ENCODE results near the gene APOBEC2.

The APOBEC2 gene

DNA sequence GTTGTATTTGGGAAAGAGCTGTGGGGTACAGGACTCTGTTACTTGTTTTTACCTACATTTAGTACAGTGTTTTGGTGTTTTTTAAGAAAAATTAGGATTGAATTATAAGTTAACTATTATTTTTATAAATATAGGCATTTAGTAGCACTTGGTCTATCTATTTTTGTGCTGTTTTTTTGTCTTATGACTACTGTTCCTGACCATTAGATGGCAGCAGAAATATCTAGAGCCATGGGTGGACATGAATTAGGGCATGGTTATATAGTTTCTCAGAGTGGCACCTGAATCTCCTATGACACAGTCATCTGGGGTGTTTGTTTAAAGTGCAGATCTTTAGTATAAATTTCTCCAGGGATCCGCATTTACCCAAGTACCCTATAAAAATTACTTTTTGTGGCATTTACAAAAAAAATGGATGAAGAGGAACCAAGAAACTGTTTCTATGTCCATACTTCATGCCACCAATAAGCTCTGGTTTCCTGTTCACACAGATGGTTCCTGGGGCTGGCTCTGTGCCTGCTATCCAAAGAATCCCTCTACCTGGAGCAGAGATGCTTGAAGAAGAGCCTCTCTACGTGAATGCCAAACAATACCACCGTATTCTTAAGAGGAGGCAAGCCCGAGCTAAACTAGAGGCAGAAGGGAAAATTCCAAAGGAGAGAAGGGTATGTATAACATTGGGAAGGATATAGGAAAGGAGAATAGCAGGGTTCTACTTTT is 39.6 kb downstream of the APOBEC2 start:
- peak in 1 of 2 donors; percentile 20 for DNase-seq

DNA sequence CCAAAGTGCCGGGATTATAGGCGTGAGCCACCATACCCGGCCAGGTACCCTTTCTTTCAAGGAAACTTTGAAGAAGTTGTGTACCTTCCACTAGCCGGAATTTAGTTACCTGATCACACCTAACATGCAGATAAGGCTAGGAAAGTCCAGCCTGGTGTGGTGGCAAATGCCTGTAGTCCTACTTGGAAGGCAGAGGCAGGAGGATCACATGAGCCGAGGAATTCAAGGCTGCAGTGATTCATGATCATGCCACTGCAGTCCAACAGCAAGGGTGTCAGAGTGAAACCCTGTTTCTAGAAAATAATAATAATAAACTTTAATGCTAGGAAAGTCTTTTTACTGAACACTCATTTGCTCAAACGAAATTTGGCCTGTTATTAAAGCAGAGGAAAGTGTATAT is 40.7 kb downstream of the APOBEC2 start:
- no peak for DNase-seq

DNA sequence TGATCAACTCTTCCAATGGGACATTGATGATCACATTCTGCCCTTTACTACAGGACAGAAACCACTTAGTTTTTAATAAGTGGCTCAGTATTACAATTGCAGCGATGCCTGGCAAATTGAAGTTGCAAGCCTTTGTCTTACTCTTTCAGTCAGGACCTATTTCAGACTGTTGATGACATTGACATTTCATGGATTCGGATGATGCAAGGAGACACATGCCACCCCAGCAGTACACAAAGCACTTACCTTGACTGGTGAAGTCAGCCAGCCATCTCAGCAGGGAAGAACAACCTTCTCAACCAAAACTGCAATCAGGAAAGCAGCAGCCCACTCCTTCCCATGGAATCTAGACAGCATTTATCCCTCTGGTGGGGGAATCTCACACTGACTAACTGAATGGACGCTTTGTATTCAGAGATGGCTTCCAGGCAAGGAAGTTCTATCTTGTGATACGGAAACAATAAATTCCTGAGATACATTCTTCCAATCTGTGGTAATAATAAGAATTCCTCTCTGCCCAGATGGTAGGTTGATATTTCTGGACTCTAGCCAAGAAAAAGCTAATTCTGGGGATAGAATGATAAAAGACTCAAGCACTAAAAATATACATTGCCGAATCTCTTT is 44.6 kb downstream of the APOBEC2 start:
- DNase-seq: no peak

DNA sequence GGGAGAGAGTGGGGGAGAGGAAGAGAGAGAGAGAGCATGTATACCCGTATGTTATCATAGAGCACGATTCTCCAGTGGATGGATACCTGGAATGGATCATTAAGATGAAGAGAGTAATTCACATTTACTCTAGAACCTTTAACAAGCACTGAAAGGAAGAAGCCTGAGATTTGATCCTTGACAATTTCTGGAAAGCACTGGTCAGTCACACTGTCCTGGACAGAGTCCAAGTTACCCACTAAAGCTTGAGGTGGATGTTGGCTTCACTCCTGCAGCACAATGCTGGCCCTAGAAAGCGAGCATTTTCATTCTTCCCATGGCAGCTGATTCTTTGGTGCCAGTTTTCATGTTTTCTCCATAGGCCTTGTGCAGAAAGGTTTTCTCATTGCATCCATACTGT is 45.4 kb downstream of the APOBEC2 start:
- DNase-seq: no peak

GRCh38 chr6:41100871-41101287 is 47.9 kb downstream of the APOBEC2 start:
- DNase-seq: no peak

DNA sequence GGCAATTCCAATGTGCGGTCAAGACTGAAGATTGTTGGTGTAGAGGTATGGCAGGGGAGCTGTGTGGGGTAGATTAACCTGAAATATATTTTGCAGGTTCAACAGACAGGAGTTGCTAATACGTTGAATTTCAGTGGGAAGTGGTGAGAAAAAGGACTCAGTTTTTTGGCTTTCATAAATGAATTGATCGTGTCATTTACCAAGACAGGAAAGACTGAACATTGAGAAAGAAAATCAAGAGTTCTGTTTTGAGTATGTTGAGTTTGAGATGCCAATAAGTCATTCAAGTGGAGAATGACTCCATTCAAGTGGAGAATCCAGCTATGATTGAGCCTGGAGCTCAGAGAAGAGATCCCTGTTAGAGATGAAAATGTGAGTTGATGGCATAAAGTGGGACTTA is 50.8 kb downstream of the APOBEC2 start:
- DNase-seq: no peak

DNA sequence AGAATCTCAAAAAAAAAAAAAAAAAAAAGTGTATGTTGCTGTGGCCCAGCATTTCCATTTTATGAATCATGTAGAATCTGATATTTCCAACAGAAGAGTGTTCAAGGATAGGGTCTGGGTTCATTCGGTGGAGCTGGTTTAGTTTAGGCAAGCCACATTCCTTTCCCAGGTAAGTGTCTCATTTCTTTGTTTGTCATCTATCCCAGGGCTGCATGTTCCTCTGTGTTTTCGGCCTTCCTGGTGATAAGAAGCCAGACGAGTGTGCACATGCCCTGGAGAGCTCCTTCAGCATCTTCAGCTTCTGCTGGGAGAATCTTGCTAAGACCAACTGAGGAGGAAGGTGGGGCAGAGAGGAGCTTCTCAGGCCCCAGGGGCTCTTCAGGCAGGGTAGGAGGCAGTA is 58.0 kb downstream of the APOBEC2 start:
- DNase-seq: no peak
